Measurements from ENCODE around the gene GPR183. TPM values are rescaled to one million over a fixed set of nuclear protein-coding genes. Genes with fewer than 3 reads are reported as not detected.

The GPR183 gene
- total RNA-seq, 3 donors from 2014 or later (not counting 1 experiment from before 2014, with no cell fraction given) = 20.0 to 47.0 (median 41.1) TPM

- Mint-ChIP-seq H3K27me3 (ENCODE audit: low read depth in 2 of 2) (no peaks in the 10 kb centered on the region), H3K9me3 (no peaks in the 10 kb centered on the region), H3K4me3 (no peak overlapping the region), H3K4me1 (peaks cover 34 to 40% of the 10 kb centered on the region in 2 donors), H3K36me3 (no peaks in the 10 kb centered on the region), H3K27ac (peak overlapping the region; percentile 61 to 68)
- TF ChIP-seq, protein P1, sequence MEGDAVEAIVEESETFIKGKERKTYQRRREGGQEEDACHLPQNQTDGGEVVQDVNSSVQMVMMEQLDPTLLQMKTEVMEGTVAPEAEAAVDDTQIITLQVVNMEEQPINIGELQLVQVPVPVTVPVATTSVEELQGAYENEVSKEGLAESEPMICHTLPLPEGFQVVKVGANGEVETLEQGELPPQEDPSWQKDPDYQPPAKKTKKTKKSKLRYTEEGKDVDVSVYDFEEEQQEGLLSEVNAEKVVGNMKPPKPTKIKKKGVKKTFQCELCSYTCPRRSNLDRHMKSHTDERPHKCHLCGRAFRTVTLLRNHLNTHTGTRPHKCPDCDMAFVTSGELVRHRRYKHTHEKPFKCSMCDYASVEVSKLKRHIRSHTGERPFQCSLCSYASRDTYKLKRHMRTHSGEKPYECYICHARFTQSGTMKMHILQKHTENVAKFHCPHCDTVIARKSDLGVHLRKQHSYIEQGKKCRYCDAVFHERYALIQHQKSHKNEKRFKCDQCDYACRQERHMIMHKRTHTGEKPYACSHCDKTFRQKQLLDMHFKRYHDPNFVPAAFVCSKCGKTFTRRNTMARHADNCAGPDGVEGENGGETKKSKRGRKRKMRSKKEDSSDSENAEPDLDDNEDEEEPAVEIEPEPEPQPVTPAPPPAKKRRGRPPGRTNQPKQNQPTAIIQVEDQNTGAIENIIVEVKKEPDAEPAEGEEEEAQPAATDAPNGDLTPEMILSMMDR (IDR thresholded peaks at IDR 0.05) = no peak
- Histone ChIP-seq H3K4me1 (ENCODE audit: control insufficient read depth, insufficient read depth, low read length) (peaks cover 22% of the 10 kb centered on the region), H3K27me3 (ENCODE audit: control insufficient read depth, insufficient read depth, low read length) (no peaks in the 10 kb centered on the region), H3K27ac (ENCODE audit: low read length) (peak overlapping the region; percentile 24), H3K9me3 (ENCODE audit: control insufficient read depth, insufficient read depth, low read length) (no peaks in the 10 kb centered on the region), H3K36me3 (ENCODE audit: control insufficient read depth, insufficient read depth, low read length) (peaks cover 5% of the 10 kb centered on the region), H3K4me3 (ENCODE audit: low read length) (no peak overlapping the region)
- no peak for ATAC-seq
- DNase-seq = peak in 1 of 2 donors; percentile 47
- intact Hi-C loops (cut with micrococcal nuclease) = loop anchor here (10.0 kb wide), 1 partner anchor 239 kb away; no protein-coding TSS in a partner anchor
- 0% methylated on average over 1 of the region's 1 CpG for WGBS (ENCODE audit: insufficient coverage)
These were observed 43.1 kb downstream of the GPR183 start for GRCh38 chr13:99264051-99264450.

DNA sequence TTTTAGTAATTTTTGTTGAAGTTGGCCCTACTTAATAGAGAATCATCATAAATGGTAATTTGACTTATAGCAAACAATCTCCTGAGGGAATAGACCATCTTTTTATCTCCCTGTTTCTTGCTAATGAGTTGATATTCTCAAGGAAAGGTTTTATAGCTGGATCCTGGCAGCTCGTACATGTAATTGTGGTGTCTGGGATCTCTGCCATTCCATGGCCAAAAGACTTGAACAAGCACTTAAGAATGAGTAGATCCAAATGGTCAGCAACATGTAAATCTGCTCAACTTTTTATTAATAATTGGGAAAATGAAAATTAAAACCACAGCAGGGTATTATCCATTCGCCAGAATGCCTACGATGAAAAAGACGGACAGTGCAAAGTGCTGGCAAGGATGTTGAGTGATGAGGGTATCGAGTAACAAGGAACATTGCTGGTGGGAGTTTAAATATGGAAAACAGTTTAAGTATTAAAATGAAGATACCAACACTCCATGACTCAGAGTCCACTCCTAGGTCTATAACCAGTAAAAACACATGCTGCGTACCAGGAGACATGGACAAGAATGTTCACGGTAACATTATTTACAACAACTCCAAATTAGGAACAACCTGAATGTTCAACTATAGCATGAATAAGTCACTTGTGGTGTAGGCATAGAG, 43.9 kb downstream of the GPR183 start:
- no peak for ATAC-seq
- H3K4me3 Mint-ChIP-seq = no peak overlapping the region
- TF ChIP-seq, protein P1 (IDR thresholded peaks at IDR 0.05) = no peak
- peak overlapping the region; percentile 61 to 68 for H3K27ac Mint-ChIP-seq
- Histone ChIP-seq H3K4me1 (ENCODE audit: control insufficient read depth, insufficient read depth, low read length) (peaks cover 22% of the 10 kb centered on the region), H3K27ac (ENCODE audit: low read length) (no peak overlapping the region), H3K27me3 (ENCODE audit: control insufficient read depth, insufficient read depth, low read length) (no peaks in the 10 kb centered on the region), H3K4me3 (ENCODE audit: low read length) (no peak overlapping the region), H3K9me3 (ENCODE audit: control insufficient read depth, insufficient read depth, low read length) (no peaks in the 10 kb centered on the region), H3K36me3 (ENCODE audit: control insufficient read depth, insufficient read depth, low read length) (peaks cover 5% of the 10 kb centered on the region)
- intact Hi-C loops (cut with micrococcal nuclease) = loop anchor here (10.0 kb wide), 1 partner anchor 238 kb away; no protein-coding TSS in a partner anchor
- H3K9me3 Mint-ChIP-seq = no peaks in the 10 kb centered on the region
- 99% methylated on average over 5 of the region's 7 CpGs for WGBS (ENCODE audit: insufficient coverage)
- DNase-seq = no peak
- no peaks in the 10 kb centered on the region for H3K27me3 Mint-ChIP-seq (ENCODE audit: low read depth in 2 of 2)
- no peaks in the 10 kb centered on the region for H3K36me3 Mint-ChIP-seq
- H3K4me1 Mint-ChIP-seq = peaks cover 42% of the 10 kb centered on the region in 2 donors

DNA sequence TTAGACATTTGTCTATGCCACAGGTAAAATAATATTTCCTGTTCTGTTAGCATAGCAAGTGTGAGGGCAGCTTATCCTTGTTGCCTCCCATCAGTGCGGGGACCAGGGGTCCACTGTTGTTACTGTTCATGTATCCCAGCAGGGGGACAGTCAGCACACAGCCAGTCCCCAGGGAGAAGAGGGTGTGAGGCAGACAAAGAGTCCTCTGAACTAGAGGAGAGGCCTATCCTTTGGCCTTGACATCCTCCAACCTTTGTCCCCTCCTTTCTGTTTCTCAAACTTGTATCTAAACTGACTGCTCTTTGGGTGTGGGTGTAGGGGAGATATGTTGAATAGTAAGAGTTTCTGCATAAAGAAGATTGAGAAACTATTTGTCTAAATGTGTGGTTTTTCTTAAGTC, 46.1 kb downstream of the GPR183 start:
- TF ChIP-seq, protein P1 (IDR thresholded peaks at IDR 0.05) = no peak
- Mint-ChIP-seq H3K27ac (peak overlapping the region; percentile 31 to 87), H3K4me3 (no peak overlapping the region)

More for the DNA sequence above, 46.1 kb downstream of the GPR183 start:
- H3K4me3 ChIP-seq (ENCODE audit: low read length) = no peak overlapping the region
- H3K27ac ChIP-seq (ENCODE audit: low read length) = peak overlapping the region; percentile 9
- H3K9me3 ChIP-seq (ENCODE audit: control insufficient read depth, insufficient read depth, low read length) = no peaks in the 10 kb centered on the region
- peaks cover 6% of the 10 kb centered on the region for H3K36me3 ChIP-seq (ENCODE audit: control insufficient read depth, insufficient read depth, low read length)
- ATAC-seq = no peak
- intact Hi-C loops (cut with micrococcal nuclease) = loop anchor here (10.0 kb wide), 1 partner anchor 236 kb away; no protein-coding TSS in a partner anchor
- peaks cover 55 to 58% of the 10 kb centered on the region in 2 donors for H3K4me1 Mint-ChIP-seq
- 90% methylated on average over 1 of the region's 1 CpG for WGBS (ENCODE audit: insufficient coverage)
- H3K27me3 Mint-ChIP-seq (ENCODE audit: low read depth in 2 of 2) = no peaks in the 10 kb centered on the region
- no peaks in the 10 kb centered on the region for H3K27me3 ChIP-seq (ENCODE audit: control insufficient read depth, insufficient read depth, low read length)
- H3K36me3 Mint-ChIP-seq = no peaks in the 10 kb centered on the region
- H3K4me1 ChIP-seq (ENCODE audit: control insufficient read depth, insufficient read depth, low read length) = peaks cover 22% of the 10 kb centered on the region
- no peaks in the 10 kb centered on the region for H3K9me3 Mint-ChIP-seq
- DNase-seq = no peak

Measured in natural killer cell (primary cell).